NCI-H748 (cell line): ENCODE measurements around the gene CDC25B.
A peak's percentile ranks its signal among the peaks of the same experiment; 100 is the strongest.

Experiments
- DNase-seq: peaks from one replicate; lab custom pipeline; 2025; ENCODE audit not compliant: unreplicated experiment; lab: John Stamatoyannopoulos, UW

Gene CDC25B

DNA sequence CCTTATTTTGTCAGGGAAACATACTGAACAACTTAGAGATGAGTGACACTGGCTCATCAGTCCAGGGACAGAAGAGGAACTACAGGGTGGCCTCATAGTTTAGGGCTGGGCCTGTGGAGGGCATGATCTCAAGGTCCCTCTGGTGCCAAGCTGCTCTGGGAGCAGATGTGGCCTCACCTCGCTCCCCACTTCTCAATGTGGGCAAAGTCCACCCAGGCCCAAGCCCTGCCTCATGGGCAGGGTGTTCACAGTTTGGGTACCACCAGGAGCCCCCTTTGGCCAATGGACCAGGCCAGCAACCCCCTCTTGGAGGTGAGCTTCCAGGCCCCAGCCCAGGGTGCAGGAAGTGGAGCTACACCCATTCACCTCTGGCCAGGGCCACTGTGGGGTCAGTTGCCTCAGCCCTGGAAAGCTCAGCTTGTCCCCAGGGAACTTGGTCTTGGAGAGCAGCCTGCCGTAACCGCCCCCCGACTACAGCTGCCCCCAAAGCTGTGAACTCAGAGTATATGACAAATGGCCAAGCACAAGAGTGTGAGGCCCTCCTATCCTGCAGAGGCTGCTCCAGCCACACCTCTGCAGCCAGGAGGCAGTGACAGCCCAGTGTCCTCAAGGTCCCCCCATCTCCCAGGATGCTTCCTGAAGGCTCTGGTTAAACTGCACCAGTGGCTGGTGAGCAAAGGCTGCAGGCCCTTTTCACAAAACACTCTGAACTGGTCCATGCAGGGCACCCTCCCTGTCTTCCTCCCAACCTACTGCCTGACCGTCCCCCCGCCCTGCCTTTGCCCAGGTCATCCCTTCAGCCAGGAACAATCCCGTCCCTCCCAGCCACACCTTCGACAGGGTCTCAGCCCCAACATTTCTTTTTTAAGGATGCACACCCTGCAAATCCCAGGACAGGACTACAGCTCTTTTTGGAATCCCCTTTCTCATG lies 32.2 kb upstream of the CDC25B start:
- no peak for DNase-seq

DNA sequence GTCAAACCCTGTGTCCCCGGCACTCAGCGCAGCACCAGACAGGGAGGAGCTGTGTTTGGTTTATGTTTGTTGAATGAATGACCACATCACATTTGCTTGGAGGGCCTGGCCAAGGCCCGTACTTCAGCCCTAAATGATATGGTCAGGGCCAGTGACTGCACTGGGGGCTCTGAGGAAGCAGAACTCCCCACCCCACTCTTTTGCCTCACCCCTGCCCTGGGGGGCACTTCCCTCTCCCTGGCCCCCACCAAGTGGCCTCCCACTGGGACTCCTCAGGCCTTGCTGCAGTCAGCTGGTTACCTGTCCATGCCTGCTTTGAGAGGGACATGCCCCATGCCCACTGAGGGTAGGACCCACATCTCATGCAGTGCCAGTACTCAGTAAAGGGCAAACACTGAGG lies 31.5 kb upstream of the CDC25B start:
- no peak for DNase-seq

DNA sequence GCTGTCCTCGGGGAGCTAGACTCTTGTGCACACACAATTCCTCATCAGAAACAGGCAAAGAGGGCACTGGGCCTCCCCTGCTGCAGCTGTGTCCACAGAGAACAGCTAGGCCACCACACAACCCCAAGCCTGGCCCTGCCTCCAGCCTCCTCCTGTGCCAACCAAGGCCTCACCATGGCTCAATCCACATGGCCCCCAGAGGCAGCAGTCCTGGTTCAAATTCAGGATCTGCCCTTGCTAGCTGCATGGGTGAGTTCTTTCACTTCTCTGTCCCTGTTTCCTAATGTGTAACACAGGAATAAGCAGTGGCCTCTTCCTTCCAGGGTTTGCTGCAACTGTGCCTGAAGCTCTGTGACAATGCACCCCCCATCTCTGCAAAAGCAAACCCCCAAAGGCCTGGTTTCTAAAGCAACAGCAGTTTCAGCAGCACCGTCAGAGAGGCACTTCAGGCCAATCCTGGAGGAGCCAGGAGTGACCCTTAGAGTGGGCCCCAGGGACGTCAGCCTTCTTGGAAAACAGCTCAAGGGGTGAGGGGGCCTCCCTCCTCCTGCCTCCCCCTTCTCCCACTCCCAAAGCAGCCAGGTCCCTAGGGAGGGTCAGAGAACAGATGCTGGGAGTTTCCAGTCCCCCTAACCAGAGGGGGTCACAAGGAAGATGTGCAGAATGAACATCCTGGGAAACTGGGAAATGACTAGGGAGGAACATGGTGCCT lies 30.8 kb upstream of the CDC25B start:
- DNase-seq: no peak

DNA sequence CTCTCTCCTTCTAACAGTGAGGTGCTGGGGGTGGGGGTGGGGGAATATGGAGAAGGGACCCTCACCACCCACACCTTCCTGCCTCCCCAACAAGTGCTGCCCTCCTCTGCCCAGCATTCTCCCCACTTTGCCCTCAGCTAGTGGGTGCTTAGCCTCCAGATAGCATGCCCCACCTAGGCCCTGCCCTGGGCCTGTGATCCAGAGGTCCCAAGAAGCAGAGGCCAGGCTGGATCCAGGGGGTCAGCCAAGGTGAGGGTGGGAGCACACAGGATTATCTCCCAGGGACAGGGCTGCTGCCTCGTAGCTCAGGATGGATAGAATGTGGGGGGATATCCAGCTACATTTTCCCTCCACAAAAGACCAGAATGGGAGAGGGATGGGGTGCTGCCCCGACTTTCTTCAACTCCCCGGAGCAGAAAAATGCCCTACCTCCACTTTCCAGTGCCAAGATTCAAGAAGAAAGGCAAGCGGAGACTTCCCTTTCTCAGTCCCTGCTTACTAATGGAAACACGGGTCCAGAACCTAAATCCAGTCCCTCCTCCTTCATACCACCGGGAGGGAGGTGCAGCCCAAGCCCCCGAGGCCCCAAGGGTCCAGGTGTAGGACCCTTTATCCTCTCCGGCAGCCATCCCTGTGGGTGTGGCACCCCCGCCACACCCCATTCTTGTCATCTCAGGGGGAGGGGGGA lies 29.5 kb upstream of the CDC25B start:
- no peak for DNase-seq

DNA sequence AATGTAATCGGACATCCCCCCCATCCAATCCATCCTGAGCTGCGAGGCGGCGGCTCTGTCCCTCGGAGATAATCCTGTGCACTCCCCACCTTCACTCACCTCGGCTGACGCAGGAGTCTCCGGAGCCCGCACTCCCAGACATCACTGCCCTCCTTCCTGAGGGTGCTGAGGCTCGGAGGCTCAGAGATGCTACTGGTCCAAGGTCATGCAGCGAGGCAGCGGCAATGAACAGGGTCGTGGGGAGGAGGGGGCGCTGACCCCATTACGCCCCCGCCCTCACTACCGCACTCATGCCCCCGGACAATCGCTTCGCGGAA lies 29.0 kb upstream of the CDC25B start:
- peak; percentile 56 for DNase-seq

DNA sequence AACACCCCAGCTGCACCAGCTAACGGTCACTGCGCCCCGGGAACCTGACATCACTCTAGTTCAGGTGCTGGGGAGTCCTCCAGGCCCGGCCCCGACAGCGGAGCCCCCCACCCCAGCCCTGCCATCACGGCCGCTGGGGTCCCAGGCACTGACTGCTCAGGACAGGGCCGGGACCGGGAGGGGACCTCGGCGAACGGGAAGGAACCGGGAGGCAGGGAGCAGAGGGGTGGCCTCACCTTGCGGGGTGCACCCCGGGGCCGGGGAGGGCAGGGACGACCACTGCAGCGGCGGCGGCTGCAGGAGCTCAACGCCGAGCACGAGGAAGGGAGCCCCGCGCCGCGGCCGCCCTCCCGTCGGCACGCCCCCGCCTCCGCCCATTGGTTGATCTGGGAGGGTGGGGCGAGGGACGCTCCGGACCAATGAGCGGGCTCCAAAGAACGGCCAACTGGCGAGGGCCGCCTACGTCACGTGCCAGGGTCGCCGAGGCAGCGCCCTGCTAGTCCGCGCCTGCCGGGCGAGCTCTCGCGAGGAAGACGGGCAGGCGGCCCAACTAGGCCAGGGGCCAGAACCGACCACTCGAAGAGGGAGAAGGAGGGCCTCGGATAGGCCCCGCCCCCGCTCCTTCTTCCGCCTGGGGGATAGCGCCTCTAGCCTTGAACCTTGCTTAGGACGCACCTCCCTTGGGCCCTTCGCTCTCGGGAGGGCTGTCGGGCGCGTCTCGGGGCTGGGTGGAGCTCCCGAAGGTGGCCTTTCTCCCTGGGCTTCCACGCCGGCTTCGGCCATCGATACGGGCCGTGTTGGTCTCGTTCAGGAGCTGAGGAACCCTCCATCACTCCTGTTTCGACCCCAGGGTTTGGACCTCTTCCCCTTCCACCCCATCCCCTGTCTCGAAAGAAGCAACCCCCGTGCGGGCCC lies 28.4 kb upstream of the CDC25B start, which contains the start of gene ADISSP:
Gene ADISSP (minus strand): TSS at position 327 of the 915 bp plus-strand sequence. CDS start 7,653 bp downstream, outside the sequence.
- peak; percentile 100 for DNase-seq

DNA sequence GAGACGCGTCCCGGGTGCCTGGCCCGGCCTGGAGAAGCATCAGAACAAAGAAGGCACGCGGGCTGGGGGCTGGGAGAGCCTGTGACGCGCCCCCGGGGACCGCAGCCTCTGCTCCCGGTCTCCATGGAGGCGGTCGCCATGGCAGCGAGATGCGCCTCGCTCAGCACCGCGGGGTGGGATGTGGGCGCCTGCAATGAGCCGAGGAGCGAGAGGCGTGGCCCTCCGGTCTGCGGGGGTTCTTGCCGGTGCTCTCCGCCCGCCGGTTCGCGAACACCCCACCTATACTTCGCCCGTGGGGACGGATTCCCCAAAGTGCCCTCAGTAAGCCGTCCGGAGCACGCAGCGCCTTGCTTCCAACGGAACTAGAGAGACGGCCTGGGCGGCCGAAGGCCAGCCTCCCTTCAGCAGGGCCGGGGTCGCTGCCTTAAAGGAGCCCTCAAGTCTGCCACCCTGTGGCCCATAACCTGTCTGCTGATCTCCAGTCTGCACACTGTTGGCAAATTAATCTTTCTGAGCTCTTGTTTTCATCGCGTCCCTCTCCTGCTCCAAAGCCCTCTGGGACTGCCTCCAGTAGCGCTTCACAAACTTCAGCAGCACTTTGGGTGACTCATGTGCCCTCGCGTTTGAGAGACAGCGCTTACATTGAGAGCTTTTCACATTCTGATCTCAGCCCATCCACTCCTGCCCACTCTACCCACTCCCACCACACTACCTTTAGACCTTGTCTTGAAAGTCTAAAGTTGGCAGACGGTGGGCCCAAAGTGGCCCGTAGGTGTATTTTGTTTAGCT lies 27.6 kb upstream of the CDC25B start:
- DNase-seq: peak; percentile 97

DNA sequence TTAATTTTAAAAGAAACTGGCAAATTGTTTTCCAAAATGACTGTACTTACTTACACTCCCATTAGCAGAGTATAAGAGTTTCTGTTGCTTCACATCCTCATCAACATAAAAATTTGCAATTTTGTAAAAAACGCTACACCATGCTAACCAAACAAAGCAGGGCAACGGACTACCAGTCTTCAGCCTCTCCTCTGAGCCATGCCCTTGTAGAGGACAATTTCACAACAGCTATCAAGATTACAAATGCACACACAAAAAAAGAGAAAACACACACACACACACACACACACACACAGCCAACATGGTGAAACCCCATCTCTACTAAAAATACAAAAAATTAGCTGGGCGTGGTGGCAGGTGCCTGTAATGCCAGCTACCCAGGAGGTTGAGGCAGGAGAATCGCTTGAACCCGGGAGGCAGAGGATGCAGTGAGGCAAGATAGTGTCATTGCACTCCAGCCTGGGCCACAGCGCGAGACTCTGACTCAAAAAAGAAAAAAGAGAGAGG lies 24.5 kb upstream of the CDC25B start:
- no peak for DNase-seq

DNA sequence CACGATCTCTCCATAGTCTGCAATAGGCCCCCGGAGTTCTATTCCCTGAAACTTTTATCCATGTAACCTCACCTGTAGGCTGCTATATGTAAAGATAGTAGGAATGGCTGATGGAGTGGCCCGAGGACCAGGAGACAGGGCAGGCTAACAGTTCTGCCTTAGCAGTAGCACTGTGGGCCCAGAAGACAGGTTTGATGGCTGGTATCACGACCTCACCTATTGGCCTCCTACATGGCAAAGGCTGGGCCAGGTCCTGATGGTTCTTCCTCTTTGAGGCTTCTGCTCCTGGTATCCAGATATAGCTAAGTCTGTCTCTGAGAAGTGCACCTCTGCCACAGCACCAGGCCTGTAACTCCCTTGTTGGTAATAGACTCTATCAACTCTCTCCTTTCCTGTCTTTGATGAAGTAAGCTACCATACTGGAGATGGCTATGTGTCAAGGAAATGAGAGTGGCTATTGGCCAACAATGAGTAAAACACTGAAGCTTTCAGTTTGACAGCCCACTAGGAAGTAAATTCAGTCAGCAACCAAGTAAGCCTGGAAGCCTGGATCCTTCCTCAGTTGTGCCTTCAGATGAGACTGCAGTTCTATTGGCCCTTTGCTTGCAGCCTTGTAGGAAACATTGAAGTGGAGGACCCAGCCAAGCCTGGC lies 20.5 kb upstream of the CDC25B start:
- DNase-seq: no peak

DNA sequence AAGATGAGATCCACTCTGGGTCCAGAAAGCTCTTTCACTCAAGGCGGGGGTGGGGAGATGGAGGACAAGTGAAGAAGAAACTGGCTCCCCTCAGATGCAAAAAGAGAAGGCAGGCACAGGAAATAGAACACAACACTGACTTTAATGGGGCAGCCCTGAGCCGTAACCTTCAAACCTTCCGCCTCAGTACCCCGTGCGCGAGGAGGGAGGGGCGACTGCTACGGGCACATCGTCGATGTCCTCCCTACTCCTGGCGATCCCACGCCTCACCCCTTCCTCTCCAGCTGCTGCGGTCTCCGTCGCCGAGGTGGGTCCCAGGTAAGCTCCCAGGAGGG lies 18.8 kb upstream of the CDC25B start:
- DNase-seq: peak; percentile 70

DNA sequence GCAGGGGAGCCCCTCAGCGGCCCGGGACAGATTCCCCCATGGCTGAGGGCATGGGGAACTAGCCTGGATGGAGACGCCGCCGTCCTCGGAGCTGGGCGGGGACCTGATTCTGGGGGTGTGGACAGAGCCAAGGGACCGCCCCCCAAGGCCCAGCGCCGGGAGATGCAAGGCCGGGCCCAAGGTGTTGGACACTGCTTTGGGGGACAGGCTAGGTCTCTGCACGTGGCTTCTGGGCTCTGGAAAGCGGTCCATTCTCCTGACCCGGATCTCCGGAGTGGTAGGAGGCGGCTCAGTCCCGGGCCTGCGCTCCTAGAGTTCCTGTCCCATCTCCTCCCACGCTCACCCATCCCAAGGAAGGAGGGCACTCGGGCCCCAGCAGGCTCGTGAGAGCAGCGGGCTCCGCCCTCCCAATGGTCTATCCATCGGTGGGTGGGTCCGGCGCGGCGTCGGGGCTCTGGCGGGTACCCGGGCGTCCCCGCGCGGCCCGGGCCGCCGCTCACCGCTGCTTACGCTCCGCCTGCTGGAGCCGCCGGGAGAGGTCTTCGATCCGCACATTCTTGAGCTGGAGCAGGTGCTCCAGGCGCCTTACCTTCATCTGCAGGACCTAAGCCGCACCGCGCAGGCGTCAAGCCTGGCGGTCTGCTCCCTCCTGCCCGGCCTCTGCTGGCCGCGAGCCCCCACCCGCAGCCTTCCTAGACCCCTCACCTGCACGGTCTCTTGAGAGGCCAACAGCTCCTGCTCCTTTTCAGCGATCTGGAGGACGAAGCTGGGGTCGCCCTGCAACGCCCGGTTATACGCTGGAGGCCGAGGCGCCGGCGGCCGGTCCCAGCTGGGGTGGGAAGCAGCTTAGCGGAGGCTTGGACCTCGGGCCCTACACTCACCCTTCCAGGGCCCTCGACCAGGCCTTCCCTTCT lies 18.1 kb upstream of the CDC25B start:
- peak; percentile 83 for DNase-seq

DNA sequence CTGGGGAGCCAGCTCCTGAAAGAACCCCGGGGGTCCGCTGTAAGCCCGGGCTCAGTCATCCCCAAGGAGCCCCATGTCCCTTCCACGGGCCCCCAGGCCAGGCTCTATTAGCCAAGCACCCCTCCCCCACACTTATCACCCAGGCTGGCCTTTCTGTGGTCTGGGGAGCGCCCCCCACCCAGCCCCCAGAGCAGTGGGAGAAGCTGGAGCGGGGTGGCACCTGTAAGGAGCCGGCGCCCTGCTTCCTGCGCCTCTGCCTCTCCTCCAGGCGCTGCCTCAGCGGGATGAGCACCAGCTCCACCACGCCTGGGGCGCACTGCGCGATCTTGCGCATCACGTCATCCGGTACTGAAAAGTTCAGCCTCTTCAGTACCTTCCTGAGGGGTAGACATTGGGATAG lies 17.1 kb upstream of the CDC25B start:
- no peak for DNase-seq

DNA sequence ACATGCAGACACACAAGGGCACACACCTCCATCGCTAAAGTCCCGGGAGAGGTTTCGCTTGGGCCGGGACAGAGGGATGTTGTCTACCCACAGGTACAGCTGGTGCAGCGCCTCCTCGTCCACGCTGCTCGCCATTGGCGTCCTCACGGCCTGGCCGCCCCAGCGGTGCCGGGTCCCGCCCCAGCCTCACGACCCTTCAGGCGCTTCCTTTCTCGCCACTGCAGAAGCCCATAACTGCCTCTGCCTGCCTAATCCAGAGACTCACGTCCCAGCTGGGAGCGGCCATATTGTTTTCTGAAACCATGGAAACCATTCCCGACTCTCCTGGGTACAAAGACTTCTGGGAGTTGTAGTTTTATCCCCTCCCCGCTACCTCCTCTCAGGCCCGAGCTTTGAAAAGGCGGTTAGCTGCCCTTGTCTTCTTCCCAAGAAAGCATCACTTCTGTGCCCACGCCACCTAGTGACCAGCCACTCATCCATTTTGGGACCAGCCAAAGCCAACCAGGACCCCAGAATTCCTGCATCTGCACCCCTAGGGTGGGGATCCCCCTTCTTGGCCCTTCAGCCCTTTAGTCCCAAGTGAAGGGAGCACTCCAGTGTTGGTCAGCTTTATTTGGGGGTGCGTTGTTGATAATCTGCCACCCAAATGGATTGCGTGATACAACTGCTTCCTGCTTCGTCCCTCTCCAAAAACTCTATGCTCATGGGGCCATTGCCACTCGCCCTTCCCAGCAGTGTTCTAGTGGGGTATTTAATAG lies 14.8 kb upstream of the CDC25B start, which contains the start of gene SPEF1:
Gene SPEF1 (minus strand): TSS at position 296 of the 758 bp plus-strand sequence. CDS start 161 bp downstream, at position 135.
- peak; percentile 99 for DNase-seq

DNA sequence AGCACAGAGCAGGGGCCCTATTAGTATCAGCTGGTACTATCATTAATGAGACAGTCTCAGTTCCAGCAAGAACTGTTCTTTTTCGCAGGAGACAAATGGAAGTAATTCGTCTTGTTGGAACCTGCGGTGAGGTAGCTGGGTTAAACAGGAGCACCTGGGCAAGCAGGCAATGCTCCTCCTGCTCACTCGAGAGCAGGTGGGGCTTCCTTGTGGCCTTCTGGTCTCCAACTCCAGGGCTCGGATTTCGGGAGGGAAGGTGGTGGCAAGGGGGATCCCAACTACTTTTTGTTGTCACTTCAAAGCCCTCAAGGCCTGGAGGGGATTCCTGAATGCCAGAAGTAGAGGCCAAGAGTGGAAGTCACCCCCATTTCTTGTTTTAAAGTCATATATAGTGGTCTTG lies 13.5 kb upstream of the CDC25B start:
- no peak for DNase-seq

DNA sequence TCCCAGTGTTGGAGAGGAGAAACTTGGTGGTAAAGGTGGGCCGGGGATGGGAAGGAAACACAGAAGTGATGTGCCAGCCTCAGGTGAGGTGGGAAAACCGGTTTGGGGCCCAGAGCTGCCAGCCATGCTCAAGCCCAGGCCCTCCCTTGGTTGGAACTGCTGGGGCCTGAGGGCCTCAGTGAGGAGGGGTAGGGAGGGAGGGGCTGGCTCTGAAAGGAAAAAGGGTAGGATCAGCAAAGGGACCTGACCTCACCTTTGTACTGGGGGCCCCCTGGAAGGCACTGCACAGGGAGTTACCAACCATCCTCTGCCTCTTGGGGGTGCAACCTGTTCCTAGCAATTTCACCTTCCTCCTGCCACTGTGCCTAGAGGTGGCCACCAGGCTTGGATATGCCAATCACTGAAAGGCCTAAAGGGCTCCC lies 13.0 kb upstream of the CDC25B start:
- DNase-seq: peak; percentile 21

DNA sequence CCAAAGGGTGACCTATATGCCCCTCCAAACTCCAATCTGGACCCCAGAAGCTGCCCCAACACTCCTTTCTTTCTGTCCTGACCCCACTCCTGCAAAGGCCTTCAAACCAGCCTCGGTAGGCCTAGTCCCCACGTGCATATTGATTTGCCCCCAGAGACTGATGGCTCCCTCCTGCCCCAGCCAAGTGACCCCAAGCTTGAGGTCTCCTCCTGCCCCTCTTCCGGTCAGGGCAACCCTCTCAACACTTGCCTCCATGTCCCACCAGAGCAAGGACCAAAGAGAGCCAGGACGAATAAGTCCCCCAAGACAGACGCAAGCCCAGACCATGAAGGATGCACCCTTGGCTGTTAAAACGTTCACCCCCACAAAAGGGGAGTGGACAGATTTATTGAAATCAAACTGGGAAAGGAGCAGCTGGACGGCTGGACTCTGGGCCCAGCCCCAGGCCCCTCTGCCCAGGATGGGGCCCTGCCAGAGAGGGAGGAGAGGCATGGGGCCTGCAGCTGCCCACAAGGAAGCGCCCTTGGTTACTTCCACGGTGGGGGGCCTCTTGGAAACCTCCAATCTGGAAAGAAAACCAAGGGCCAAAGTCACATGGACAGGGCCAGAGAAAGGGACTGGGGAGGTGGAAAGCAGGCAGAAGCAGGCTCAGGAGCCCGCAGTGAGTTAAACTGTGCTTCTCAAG lies 12.5 kb upstream of the CDC25B start:
- DNase-seq: no peak
